ENCODE measurements around the gene RPTOR.
"Not testable (repeated sequence)": the region's sequence is repeated elsewhere in the genome, so short reads cannot be mapped to it uniquely, and the experiment has no call there.

Gene RPTOR

GRCh38 chr17:80513892-80514291 lies 30.7 kb upstream of the RPTOR start:
- DNase-seq (ENCODE audit: low read depth in 2 of 2, low spot score in 1 of 2), result no peak

DNA sequence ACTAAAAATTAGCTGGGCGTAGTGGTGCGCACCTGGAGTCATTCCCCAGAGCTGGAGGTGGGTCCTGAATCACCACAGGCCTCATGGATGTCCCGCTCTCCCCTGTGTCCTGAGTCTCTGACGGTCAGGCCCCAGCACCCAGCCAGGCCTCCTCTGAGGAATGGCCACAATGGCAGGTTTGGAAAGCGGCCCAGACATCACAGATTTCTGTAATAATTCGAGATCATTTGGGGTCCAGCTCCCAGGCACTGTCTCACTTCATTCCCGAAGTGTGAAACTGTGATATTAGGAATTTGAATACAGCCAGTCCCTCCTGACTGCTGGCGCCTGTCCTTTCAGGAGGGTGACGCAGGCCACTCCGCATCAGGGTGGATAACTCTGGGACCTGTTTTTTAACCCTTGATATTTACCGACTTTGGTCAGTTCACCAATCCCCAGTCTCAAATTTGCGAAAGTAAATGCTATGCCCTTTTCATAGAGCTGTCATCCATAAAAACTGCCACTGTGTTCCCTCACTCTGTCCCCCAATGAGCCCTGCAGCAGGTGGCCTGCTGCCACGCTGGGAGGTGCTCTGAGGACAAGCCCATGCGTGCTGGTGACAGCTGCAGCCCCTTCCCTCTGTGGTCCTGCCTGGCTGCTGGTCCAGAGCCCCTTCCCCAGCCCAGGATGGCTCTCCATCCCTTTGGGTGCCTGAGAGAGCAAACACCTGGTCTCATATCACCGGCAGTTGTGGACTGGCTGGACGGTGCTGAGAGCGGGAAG lies 28.3 kb upstream of the RPTOR start:
- DNase-seq (ENCODE audit: low read depth in 2 of 2, low spot score in 1 of 2), result no peak

DNA sequence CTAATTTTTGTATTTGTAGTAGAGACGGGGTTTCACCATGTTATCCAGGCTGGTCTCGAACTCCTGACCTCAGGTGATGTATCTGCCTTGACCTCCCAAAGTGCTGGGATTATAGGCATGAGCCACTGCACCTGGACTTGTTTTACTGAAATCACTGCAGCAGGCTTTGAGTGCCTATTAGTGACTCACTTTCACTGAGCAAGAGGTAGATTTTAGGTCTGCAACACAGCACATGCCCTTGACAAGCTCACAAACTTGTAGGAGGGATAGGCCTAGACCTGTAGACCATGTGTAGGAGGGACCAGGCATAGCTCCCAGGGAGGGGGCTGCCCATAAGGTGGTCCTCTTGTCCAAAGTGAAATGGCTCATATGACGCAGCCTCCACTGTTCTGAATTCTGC lies 27.0 kb upstream of the RPTOR start:
- DNase-seq (ENCODE audit: low read depth in 2 of 2, low spot score in 1 of 2), result no peak

GRCh38 chr17:80518392-80518791 lies 26.2 kb upstream of the RPTOR start:
- DNase-seq (ENCODE audit: low read depth in 2 of 2, low spot score in 1 of 2), result no peak

DNA sequence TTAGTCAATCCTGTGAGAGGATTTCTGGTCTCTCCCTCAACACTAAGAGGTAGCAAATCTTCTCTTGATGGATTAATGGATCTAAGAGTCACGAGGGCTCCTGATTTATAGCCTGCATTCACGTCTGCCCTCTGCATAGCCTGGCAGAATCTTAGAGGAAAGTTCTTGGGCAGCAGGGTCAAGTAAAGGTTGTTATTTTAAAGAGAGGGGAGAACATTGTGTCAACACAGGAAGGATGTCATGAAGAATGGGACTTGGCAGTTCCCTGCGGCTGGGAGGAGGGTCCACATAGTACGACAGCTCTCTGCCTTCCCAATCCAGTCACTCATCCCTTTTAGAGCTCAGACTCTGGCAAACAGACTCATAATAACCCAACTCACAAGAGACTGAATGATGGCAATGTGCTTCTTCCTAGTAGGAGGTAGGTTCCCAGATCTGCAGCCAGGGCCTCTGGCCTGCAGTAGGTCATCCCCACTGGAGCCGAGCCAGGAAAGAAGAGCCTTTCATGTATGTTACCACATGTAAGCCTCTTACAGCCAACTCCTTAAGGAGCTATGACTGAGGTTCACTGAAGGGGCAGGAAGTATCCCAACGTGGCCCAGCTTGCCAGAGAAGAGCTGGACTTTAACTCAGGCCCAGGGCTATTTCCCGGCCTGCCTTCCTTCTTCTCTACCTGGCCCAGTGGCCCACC lies 25.4 kb upstream of the RPTOR start:
- no peak for DNase-seq (ENCODE audit: low read depth in 2 of 2, low spot score in 1 of 2)

- no peak for DNase-seq (ENCODE audit: low read depth in 2 of 2, low spot score in 1 of 2)
Observed at GRCh38 chr17:80520810-80521455, 23.7 kb upstream of the RPTOR start.

DNA sequence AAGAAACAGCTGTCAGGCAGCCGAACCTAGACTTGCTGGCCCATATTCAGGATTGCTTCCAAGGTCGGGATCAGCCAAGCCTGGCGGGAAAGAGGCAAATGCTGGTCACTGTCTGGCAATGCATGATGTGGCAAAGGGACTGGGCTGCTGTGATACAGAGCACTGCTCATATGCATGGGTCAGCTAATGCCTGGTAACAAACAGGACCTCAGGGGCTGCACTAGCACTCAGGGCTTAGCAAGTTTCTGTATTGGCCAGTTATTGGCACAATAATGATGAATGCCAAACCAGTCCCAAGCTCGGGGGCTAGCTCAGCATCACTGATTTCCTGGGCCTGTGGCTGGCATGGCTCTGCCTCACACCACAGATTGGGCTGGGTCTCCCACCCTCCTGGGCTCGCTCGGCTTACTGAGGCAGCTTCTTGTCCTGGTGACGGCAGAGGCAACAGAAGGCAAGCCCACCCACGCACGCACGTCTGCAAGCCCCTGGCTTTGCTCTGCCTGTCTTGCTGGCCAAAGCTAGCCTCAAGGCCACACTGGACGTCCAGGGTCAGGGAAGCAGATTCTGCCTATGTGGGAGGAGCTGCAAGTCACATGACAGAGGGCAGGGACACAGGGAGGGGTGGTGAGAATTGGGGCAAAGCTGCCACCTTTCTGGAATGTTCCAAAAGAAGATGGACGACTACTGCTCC lies 21.4 kb upstream of the RPTOR start:
- no peak for DNase-seq (ENCODE audit: low read depth in 2 of 2, low spot score in 1 of 2)

- DNase-seq (ENCODE audit: low read depth in 2 of 2, low spot score in 1 of 2), result no peak
Observed at GRCh38 chr17:80523956-80524712, 20.5 kb upstream of the RPTOR start.

DNA sequence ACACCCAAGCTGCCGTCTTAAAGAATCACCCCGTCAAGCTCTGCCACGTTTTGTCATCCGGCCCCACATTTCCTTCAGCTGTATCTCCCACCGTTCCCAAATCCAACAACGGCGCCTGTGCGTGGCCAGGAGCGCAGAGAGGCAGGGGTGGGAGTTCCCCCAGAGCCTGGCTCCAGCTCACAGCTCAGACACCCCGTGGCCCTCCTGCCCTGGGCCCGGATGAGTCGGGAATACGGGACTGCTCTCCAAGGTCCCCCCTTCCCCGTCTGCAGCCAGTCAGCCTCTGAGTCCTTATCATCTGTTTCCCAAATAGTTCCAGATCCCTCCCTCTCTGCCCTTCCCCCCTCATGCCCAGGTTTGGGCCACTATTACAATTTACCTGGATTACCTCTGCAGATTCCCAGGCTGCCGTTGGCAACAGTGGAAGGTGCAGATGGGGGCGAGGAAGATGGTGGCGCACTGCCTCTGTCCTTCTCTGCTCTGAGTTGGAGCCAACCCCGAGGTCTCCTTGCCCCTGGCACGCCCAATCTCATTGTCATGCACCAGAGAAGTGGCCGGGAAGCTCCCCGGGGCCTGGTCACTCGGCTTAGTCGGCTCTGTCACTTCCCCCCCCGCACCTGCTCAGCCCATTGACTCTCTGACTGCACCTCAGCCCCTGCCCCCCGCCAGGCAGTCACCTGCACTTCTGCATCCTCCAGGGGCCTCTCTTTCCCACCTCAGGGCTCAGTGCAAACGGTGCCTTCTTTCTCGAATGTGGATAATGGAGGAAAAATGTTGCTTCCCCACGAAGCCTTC lies 18.3 kb upstream of the RPTOR start:
- no peak for DNase-seq (ENCODE audit: low read depth in 2 of 2, low spot score in 1 of 2)

DNA sequence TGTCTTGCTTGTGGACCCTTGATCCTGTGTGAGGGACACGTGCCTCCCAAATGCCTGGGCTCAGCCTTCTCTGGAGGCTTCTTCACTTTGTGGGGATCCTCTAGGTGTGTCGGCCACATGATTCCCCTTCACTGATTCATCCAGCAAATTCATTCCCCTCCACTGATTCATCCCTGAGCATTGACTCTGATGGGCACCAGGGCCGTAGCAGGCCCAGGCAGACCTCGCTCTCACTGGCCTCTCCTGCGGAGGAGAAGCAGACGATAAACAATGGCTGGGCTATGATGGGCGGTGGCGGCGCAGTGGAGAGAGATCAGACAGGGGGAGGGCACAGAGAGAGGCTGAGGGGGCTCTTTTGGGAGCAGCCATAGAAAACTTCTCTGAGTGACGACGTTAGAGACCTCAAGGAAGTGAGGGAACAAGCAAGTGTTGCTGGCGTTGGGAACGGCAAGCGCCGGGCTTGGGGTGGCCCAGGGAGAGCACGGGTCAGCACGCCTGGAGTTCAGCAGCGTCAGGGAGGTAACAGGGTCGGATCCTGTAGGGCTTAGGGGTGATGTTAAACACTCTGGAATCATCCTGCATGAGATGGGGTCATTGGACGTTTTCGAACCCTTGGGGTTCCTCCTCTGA lies 17.5 kb upstream of the RPTOR start:
- DNase-seq (ENCODE audit: low read depth in 2 of 2, low spot score in 1 of 2), result no peak

DNA sequence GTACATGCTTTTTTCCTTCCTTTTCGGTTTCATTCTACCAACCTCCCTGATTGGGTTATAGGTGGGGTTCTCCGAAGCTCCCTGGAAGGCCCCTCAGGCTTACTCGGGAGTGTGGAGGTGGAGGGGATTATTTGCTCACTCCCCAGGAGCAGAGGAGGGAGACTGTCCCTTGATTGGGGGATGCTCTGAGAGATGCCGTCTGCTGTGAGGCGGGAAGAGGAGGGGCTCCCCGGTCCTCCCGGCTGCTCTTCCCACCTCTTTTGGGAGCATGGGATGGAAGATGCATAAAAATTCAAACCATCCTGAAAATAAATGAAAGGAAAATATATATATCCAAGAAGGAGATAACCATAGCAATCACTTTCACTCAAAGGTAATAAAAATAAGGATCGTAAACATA lies 16.1 kb upstream of the RPTOR start:
- DNase-seq (ENCODE audit: low read depth in 2 of 2, low spot score in 1 of 2), result no peak

GRCh38 chr17:80529104-80529903 lies 15.3 kb upstream of the RPTOR start:
- no peak for DNase-seq (ENCODE audit: low read depth in 2 of 2, low spot score in 1 of 2)

DNA sequence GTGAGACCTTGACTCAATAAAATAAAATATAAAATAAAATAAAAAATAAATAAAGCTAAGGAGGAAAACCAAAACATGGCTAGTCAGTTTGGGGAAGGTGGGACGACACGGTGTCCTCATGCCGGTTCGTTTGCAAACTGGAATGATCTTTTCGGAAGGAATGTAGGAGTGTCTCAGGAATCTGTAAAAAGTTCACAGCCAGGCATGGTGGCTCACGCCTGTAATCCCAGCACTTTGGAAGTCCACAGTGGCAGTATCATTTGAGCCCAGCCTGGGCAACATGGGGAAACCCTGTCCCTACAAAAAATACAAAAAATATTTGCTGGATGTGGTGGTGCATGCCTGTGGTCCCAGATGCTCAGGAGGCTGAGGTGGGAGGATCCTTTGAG lies 14.7 kb upstream of the RPTOR start:
- no peak for DNase-seq (ENCODE audit: low read depth in 2 of 2, low spot score in 1 of 2)

GRCh38 chr17:80531400-80531799 lies 13.2 kb upstream of the RPTOR start:
- DNase-seq (ENCODE audit: low read depth in 2 of 2, low spot score in 1 of 2), result no peak

- DNase-seq (ENCODE audit: low read depth in 2 of 2, low spot score in 1 of 2), result not testable (repeated sequence)
Observed at GRCh38 chr17:80537386-80537785, 7.3 kb upstream of the RPTOR start.

- DNase-seq (ENCODE audit: low read depth in 2 of 2, low spot score in 1 of 2), result no peak
Observed at GRCh38 chr17:80538484-80538883, 6.2 kb upstream of the RPTOR start.

DNA sequence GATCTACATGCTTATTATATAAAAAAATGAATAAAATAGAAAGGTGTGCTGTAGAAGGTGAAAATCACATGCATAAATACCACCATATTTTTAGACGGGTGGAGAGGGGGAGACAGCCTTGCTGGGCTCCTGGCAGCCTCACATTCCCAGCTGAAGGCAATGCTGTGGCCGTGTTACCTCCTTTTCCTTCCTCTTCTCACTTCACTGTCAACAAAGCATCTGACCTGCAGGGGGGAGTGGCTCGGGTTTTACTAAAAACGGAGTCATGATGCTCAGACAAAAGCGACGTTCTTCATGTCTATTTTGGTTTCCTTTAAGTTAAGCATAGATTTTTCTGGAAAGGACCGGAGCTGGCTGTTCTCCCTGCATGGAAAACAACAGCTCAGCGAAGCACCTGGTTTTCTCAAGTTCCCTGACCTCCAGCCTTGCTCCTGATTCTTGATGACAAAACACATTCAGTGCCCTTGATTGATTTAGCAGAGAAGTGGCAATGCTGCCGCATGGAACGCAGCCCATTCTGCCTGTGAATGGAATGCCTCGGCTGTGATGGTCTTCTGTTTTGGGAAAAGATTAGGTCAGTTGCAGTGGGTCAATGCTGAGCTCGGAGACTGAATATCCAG lies 5.5 kb upstream of the RPTOR start:
- DNase-seq (ENCODE audit: low read depth in 2 of 2, low spot score in 1 of 2), result no peak

GRCh38 chr17:80545499-80545826 lies 825 bp downstream of the RPTOR start:
- DNase-seq (ENCODE audit: low read depth in 2 of 2, low spot score in 1 of 2), result no peak

DNA sequence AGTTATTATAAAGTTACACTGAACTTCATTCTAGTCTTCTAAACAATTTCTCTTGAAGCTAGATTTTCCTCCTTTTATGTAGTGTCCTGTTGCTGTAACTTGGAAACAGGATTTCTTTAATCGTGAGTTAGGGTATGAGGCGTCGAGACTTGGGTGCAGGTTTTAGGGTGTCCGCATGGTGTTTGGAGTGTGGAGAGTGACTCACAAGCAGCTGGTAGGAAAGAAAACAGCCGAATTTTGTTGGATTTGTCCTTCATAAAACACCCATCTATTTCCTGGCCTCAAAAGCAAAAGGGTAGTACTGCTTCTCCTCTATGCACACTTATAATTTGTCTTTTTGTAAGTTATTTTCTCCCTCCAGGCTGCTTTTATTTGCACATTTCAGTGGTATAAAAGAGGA lies 1.6 kb downstream of the RPTOR start:
- no peak for DNase-seq (ENCODE audit: low read depth in 2 of 2, low spot score in 1 of 2)

Measured in stimulated activated CD8-positive, alpha-beta memory T cell treated with anti-CD3 and anti-CD28 coated beads, Interleukin-4, amount 100 ng/mL, for 1 hour (primary cell).